GM23248 (cell line): ENCODE data around the gene CDC42EP4.

Experiments
- EZH2 ChIP-seq: fragments of 200-600 bp; sonication (generic); IDR thresholded peaks from 2 replicates; pipeline ENCODE4 v1.6.1; 2018; ENCODE audit warnings: antibody characterized with exemption, mild to moderate bottlenecking; ENCODE audit not compliant: insufficient read depth, poor library complexity, severe bottlenecking
- EZH2phosphoT487 ChIP-seq: fragments of 200-600 bp; sonication (generic); IDR thresholded peaks from 2 replicates; pipeline ENCODE4 v1.6.1; 2018; ENCODE audit warnings: antibody characterized with exemption, moderate library complexity, mild to moderate bottlenecking, low read depth; ENCODE audit not compliant: insufficient read depth

GRCh38 chr17:73272906-73273218 is 38.9 kb downstream of the CDC42EP4 start:
- no peak for TF ChIP-seq EZH2
- no peak for TF ChIP-seq EZH2phosphoT487
